Measurements from ENCODE around the gene SLC18A3.

- TF ChIP-seq POLR2A (IDR thresholded peaks at IDR 0.05) (no peak), EP300 (IDR thresholded peaks at IDR 0.05; ENCODE audit: low read depth) (no peak)
- TF ChIP-seq, protein P1, sequence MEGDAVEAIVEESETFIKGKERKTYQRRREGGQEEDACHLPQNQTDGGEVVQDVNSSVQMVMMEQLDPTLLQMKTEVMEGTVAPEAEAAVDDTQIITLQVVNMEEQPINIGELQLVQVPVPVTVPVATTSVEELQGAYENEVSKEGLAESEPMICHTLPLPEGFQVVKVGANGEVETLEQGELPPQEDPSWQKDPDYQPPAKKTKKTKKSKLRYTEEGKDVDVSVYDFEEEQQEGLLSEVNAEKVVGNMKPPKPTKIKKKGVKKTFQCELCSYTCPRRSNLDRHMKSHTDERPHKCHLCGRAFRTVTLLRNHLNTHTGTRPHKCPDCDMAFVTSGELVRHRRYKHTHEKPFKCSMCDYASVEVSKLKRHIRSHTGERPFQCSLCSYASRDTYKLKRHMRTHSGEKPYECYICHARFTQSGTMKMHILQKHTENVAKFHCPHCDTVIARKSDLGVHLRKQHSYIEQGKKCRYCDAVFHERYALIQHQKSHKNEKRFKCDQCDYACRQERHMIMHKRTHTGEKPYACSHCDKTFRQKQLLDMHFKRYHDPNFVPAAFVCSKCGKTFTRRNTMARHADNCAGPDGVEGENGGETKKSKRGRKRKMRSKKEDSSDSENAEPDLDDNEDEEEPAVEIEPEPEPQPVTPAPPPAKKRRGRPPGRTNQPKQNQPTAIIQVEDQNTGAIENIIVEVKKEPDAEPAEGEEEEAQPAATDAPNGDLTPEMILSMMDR (IDR thresholded peaks at IDR 0.05) = no peak
Measured at GRCh38 chr10:49615213-49615612, 5.1 kb downstream of the SLC18A3 start.

All from transverse colon (tissue), 3 donors.